ENCODE results near the gene TSKS. TPM values are rescaled to one million over a fixed set of nuclear protein-coding genes. Genes with fewer than 3 reads are reported as not detected.

The TSKS gene
- total RNA-seq, 1 donor from 2014 or later: 0.55 TPM

Other genes starting within 250 kb of the TSKS start
- gene RCN3, start 235.3 kb downstream of the TSKS start, total RNA-seq: 0.89 and 1.1 TPM in 2 replicates
- gene NOSIP, start 182.8 kb downstream of the TSKS start, total RNA-seq: 49.9 and 54.8 TPM in 2 replicates
- 1.8 and 2.2 TPM in 2 replicates for gene PRRG2, start 182.0 kb downstream of the TSKS start, total RNA-seq
- 37.1 and 42.1 TPM in 2 replicates for gene PRR12, start 172.1 kb downstream of the TSKS start, total RNA-seq
- 4.8 and 5.1 TPM in 2 replicates for gene RRAS, start 123.2 kb downstream of the TSKS start, total RNA-seq
- gene SCAF1, start 121.1 kb downstream of the TSKS start, total RNA-seq: 58.7 and 61.0 TPM in 2 replicates
- gene IRF3, start 97.4 kb downstream of the TSKS start, total RNA-seq: 145 and 171 TPM in 2 replicates
- 30.7 and 39.1 TPM in 2 replicates for gene BCL2L12, start 97.4 kb downstream of the TSKS start, total RNA-seq
- 372 and 376 TPM in 2 replicates for gene PRMT1, start 86.0 kb downstream of the TSKS start, total RNA-seq
- 6.8 and 9.5 TPM in 2 replicates for gene ADM5, start 73.7 kb downstream of the TSKS start, total RNA-seq
- gene CPT1C, start 72.2 kb downstream of the TSKS start, total RNA-seq: 0.35 and 0.51 TPM in 2 replicates
- 56.7 and 60.6 TPM in 2 replicates for gene AP2A1, start 3.7 kb upstream of the TSKS start, total RNA-seq
- 12.0 and 15.0 TPM in 2 replicates for gene FUZ, start 50.0 kb upstream of the TSKS start, total RNA-seq
- gene MED25, start 55.0 kb upstream of the TSKS start, total RNA-seq: 70.1 and 88.8 TPM in 2 replicates
- gene PTOV1, start 87.9 kb upstream of the TSKS start, total RNA-seq: 103 and 107 TPM in 2 replicates
- gene PNKP, start 104.3 kb upstream of the TSKS start, total RNA-seq: 174 and 205 TPM in 2 replicates
- gene AKT1S1, start 114.0 kb upstream of the TSKS start, total RNA-seq: 21.3 and 28.7 TPM in 2 replicates
- 51.1 and 57.0 TPM in 2 replicates for gene TBC1D17, start 114.4 kb upstream of the TSKS start, total RNA-seq
- gene IL4I1, start 133.6 kb upstream of the TSKS start, total RNA-seq: 24.0 and 25.5 TPM in 2 replicates
- 198 and 199 TPM in 2 replicates for gene ATF5, start 165.9 kb upstream of the TSKS start, total RNA-seq
- gene NUP62, start 166.2 kb upstream of the TSKS start, total RNA-seq: 96.8 and 114 TPM in 2 replicates
- gene SIGLEC11, start 197.9 kb upstream of the TSKS start, total RNA-seq: not detected in 2 replicates

Measured in activated B cell treated with CpG ODN at 0.5 μM for 24 hours (primary cell).